ENCODE measurements around the gene ZDHHC12. TPM values are rescaled to one million over a fixed set of nuclear protein-coding genes. Genes with fewer than 3 reads are reported as not detected.

Gene ZDHHC12
- total and polyA plus RNA-seq, 2 of the 13 experiments (the other 11 are each of a cell fraction or from before 2014, with no cell fraction given): 25.4 to 28.0 TPM

DNA sequence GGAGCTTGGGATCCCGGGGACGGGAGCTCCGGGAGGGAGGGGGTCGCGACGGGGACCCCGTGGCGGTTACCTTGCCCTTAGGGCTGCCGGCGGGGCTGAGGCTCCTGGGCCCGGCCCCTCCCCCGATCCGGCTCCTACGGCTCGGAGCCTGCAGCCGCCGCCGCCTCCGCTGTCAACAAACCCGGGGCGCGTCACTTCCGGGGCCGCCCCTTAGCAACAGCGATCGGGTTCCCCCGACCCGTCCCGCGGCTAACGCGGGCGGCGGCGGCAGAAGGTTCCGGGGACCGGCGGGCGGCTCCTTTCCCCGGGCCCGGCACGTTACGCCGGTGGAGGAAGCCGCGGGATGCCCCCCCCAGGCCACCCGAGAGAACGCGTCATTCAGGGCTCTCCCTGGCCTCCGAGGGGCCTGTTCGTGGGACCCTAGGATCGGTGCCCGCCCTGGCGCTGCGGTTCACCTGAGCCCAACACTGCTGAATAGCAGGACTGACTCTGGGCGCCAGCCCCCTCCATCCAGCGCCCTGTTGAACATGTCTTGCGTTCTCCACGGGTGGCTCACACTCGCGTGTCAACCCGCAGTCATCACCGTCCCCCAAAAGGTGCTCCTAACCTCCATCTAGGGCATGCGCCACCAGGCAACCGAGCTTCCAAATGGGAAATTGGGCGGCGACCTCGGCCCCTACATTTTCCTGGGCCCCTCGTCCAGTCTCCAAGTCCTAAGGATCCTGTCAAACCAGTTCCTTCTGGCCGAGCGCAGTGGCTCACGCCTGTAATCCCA, 48.0 kb upstream of the ZDHHC12 start, which contains the start of gene ZER1 (continued):
- no peak for TF ChIP-seq ZSCAN30 (CRISPR knock-in tag; IDR thresholded peaks at IDR 0.05)
- TF ChIP-seq, protein P1, sequence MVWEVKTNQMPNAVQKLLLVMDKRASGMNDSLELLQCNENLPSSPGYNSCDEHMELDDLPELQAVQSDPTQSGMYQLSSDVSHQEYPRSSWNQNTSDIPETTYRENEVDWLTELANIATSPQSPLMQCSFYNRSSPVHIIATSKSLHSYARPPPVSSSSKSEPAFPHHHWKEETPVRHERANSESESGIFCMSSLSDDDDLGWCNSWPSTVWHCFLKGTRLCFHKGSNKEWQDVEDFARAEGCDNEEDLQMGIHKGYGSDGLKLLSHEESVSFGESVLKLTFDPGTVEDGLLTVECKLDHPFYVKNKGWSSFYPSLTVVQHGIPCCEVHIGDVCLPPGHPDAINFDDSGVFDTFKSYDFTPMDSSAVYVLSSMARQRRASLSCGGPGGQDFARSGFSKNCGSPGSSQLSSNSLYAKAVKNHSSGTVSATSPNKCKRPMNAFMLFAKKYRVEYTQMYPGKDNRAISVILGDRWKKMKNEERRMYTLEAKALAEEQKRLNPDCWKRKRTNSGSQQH (CRISPR knock-in tag; IDR thresholded peaks at IDR 0.05; ENCODE audit: low read depth): peak; percentile 60; the same call in 1 of the 2 replicates
- TF ChIP-seq, protein P2, sequence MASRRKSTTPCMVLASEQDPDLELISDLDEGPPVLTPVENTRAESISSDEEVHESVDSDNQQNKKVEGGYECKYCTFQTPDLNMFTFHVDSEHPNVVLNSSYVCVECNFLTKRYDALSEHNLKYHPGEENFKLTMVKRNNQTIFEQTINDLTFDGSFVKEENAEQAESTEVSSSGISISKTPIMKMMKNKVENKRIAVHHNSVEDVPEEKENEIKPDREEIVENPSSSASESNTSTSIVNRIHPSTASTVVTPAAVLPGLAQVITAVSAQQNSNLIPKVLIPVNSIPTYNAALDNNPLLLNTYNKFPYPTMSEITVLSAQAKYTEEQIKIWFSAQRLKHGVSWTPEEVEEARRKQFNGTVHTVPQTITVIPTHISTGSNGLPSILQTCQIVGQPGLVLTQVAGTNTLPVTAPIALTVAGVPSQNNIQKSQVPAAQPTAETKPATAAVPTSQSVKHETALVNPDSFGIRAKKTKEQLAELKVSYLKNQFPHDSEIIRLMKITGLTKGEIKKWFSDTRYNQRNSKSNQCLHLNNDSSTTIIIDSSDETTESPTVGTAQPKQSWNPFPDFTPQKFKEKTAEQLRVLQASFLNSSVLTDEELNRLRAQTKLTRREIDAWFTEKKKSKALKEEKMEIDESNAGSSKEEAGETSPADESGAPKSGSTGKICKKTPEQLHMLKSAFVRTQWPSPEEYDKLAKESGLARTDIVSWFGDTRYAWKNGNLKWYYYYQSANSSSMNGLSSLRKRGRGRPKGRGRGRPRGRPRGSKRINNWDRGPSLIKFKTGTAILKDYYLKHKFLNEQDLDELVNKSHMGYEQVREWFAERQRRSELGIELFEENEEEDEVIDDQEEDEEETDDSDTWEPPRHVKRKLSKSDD (CRISPR knock-in tag; IDR thresholded peaks at IDR 0.05; ENCODE audit: low read depth): peak; percentile 39; the same call in 1 of the 2 replicates
- TF ChIP-seq, protein P3, sequence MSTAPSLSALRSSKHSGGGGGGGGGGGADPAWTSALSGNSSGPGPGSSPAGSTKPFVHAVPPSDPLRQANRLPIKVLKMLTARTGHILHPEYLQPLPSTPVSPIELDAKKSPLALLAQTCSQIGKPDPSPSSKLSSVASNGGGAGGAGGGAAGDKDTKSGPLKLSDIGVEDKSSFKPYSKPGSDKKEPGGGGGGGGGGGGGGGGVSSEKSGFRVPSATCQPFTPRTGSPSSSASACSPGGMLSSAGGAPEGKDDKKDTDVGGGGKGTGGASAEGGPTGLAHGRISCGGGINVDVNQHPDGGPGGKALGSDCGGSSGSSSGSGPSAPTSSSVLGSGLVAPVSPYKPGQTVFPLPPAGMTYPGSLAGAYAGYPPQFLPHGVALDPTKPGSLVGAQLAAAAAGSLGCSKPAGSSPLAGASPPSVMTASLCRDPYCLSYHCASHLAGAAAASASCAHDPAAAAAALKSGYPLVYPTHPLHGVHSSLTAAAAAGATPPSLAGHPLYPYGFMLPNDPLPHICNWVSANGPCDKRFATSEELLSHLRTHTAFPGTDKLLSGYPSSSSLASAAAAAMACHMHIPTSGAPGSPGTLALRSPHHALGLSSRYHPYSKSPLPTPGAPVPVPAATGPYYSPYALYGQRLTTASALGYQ (CRISPR knock-in tag; IDR thresholded peaks at IDR 0.05): peak; percentile 69; the same call in 1 of the 2 replicates
- TF ChIP-seq JUN (CRISPR knock-in tag; IDR thresholded peaks at IDR 0.05): no peak
- peak; percentile 27 to 47; a peak in 3 of 4 replicates for TF ChIP-seq POLR2A (IDR thresholded peaks at IDR 0.05; ENCODE audit: insufficient read depth in 1 of 2, low read depth in 2 of 2, low read length in 2 of 2)
- TF ChIP-seq MEIS1 (CRISPR knock-in tag; IDR thresholded peaks at IDR 0.05; ENCODE audit: borderline replicate concordance): no peak
- no peak for TF ChIP-seq MBD4 (IDR thresholded peaks at IDR 0.05; ENCODE audit: borderline replicate concordance, low read length)
- peak; percentile 58; the same call in 1 of the 2 replicates for TF ChIP-seq PITX1 (CRISPR knock-in tag; IDR thresholded peaks at IDR 0.05)
- peak; percentile 79 for TF ChIP-seq ZFY (CRISPR knock-in tag; IDR thresholded peaks at IDR 0.05)
- peak; percentile 70 for TF ChIP-seq SMAD3 (CRISPR knock-in tag; IDR thresholded peaks at IDR 0.05)

Data from HepG2 (cell line).